Right lobe of liver (tissue), 4 donors: ENCODE data around the gene H19.

Source experiments
- CTCF ChIP-seq, 4 donors: fragments of 200-600 bp in 3 of 4; fragments of 450-650 bp in 1 of 4; IDR thresholded peaks; one replicate each; pipeline versions ENCODE4 v1.5.1 to v1.8.0; 2016 to 2022; ENCODE audit warnings: antibody characterized with exemption in 4 of 4, mild to moderate bottlenecking in 2 of 4
- POLR2A ChIP-seq: fragments of 450-650 bp; IDR thresholded peaks from one replicate; pipeline ENCODE4 v1.6.1; 2017; ENCODE audit warnings: antibody characterized with exemption, mild to moderate bottlenecking
- donor health status: DM: no; HTN: no; CAD: no.
- donor health status: DM: no; HTN: no; CAD: no.
- donor health status: DM: no; HTN: yes; CAD: no.

GRCh38 chr11:1997755-1998154, at the start of gene H19:
- TF ChIP-seq CTCF (IDR thresholded peaks at IDR 0.05) (no peak), POLR2A (no peak)
